K562 (cell line): Measurements from ENCODE around the gene H2BK1. TPM values are rescaled to one million over a fixed set of nuclear protein-coding genes. Genes with fewer than 3 reads are reported as not detected.

Experiments used
- ATAC-seq: fragments of 200-7000 bp; cut with Tn5 transposase; 3 replicates; pipeline ENCODE4 v1.9.1; 2020; ENCODE audit warnings: moderate library complexity
- BruUV-seq: library from RNA; stranded (reverse); fragments of 400-500 nt; replicated peaks from 2 replicates; lab custom pipeline; 2021; lab: Mats Ljungman, UMichigan
- CTCF ChIA-PET: fragments of 300-600 bp; formaldehyde crosslinking; extraction: SDS; loops from one replicate; lab custom pipeline; 2021; ENCODE audit warnings: low intra/inter-chr PET ratio; lab: Yijun Ruan, JAX
- POLR2A ChIA-PET: fragments of 300-600, 350-650 bp; sonication (Branson Sonifier 250); formaldehyde crosslinking; extraction: SDS; loops from one replicate; lab custom pipeline; 2021; ENCODE audit warnings: antibody characterized with exemption, inconsistent platforms; lab: Yijun Ruan, JAX
- DNase-seq, 4 experiments: peaks; one replicate each; pipeline versions ENCODE4 v3.0.0 to v3.0.0-alpha.2; 2011 to 2018; ENCODE audit warnings: low spot score in 3 of 4, mixed read lengths in 3 of 4; ENCODE audit errors: extremely low read depth in 1 of 4
- FAIRE-seq: peaks from 2 replicates; lab custom pipeline; 2011; peaks lifted over from hg19 to GRCh38; lab: Jason Lieb, UNC
- H2AFZ ChIP-seq: 2 replicates; pipeline ENCODE4 v1.6.0; 2011; ENCODE audit warnings: low read depth, low read length, control low read depth, inconsistent platforms
- H3K27ac ChIP-seq: fragments of 200-600 bp; 3 replicates; pipeline ENCODE4 v1.8.0; 2011; ENCODE audit warnings: low read depth, mild to moderate bottlenecking, control low read depth, inconsistent platforms, low read length, moderate library complexity, mixed read lengths; ENCODE audit errors: extremely low read depth
- H3K27me3 ChIP-seq, 2 experiments: fragments of 300-600 bp in 1 of 2; 2 replicates in 1 of 2; 3 replicates in 1 of 2; pipeline versions ENCODE4 v1.6.0 to v1.8.0; 2011; ENCODE audit warnings: inconsistent platforms in 2 of 2, low read length in 2 of 2, mild to moderate bottlenecking in 1 of 2, mixed read lengths in 1 of 2, moderate library complexity in 1 of 2; ENCODE audit not compliant: control insufficient read depth in 2 of 2, insufficient read depth in 2 of 2
- H3K36me3 ChIP-seq: fragments of 300-600 bp; 3 replicates; pipeline ENCODE4 v1.8.0; 2011; ENCODE audit warnings: mild to moderate bottlenecking, low read length, inconsistent platforms; ENCODE audit not compliant: control insufficient read depth, insufficient read depth
- H3K4me1 ChIP-seq, 2 experiments: fragments of 200-600 bp in 1 of 2; replicated peaks in 1 of 2; 2 replicates in 1 of 2; 3 replicates in 1 of 2; pipeline versions ENCODE4 v1.5.1 to v1.8.0; 2011; ENCODE audit warnings: inconsistent platforms in 2 of 2, low read length in 2 of 2, mild to moderate bottlenecking in 1 of 2, mixed read lengths in 1 of 2, moderate library complexity in 1 of 2; ENCODE audit not compliant: control insufficient read depth in 2 of 2, insufficient read depth in 2 of 2
- H3K4me2 ChIP-seq: 2 replicates; pipeline ENCODE4 v1.6.1; 2011; ENCODE audit warnings: low read length, control low read depth, inconsistent platforms, mixed read lengths; ENCODE audit not compliant: insufficient read depth
- H3K4me3 ChIP-seq: fragments of 200-600 bp; sonication (generic), shearing (Covaris generic); 2 replicates; pipeline ENCODE4 v1.5.1; 2016; ENCODE audit warnings: control low read depth, inconsistent platforms
- H3K79me2 ChIP-seq: fragments of 200-600 bp; 3 replicates; pipeline ENCODE4 v1.8.0; 2011; ENCODE audit warnings: low read length, inconsistent platforms; ENCODE audit not compliant: control insufficient read depth, insufficient read depth
- H3K9ac ChIP-seq, 2 experiments: 2 replicates each; pipeline versions ENCODE4 v1.6.0 to v1.6.1; 2011; ENCODE audit warnings: low read depth in 2 of 2, low read length in 2 of 2, control low read depth in 1 of 2, inconsistent platforms in 1 of 2, mild to moderate bottlenecking in 1 of 2, mixed read lengths in 1 of 2; ENCODE audit not compliant: insufficient read depth in 1 of 2
- H3K9me1 ChIP-seq: one replicate; pipeline ENCODE4 v1.6.0; 2011; ENCODE audit warnings: inconsistent platforms, mild to moderate bottlenecking, low read length, moderate library complexity; ENCODE audit not compliant: control insufficient read depth, insufficient read depth
- H3K9me3 ChIP-seq: replicated peaks from 2 replicates; pipeline ENCODE4 v1.5.1; 2011; ENCODE audit warnings: low read depth, low read length, inconsistent platforms; ENCODE audit not compliant: control insufficient read depth, insufficient read depth
- H4K20me1 ChIP-seq: replicated peaks from 2 replicates; pipeline ENCODE4 v1.6.1; 2011; ENCODE audit warnings: low read length, inconsistent platforms, mixed read lengths; ENCODE audit not compliant: control insufficient read depth, insufficient read depth
- CEBPB ChIP-seq: fragments of 450-650 bp; IDR thresholded peaks from 2 replicates; pipeline ENCODE4 v1.6.1; 2016; ENCODE audit warnings: missing genetic modification characterization, missing compliant biosample characterization
- EGR1 ChIP-seq: fragments of 450-650 bp; conservative IDR thresholded peaks from 2 replicates; pipeline ENCODE4 v1.6.1; 2017; ENCODE audit warnings: mild to moderate bottlenecking
- KLF10 ChIP-seq: fragments of 250-450 bp; sonication (Bioruptor Pico); IDR thresholded peaks from 2 replicates; pipeline ENCODE4 v1.6.1; 2021; ENCODE audit warnings: matching md5 sums
- MIER1 ChIP-seq: fragments of 450-650 bp; IDR thresholded peaks from 2 replicates; pipeline ENCODE4 v1.6.1; 2016; ENCODE audit warnings: antibody characterized with exemption, mild to moderate bottlenecking, low read depth
- RAD21 ChIP-seq, 2 experiments: fragments of 250-450 bp in 1 of 2; fragments of 450-650 bp in 1 of 2; sonication (Bioruptor Pico) in 1 of 2; formaldehyde crosslinking in 1 of 2; IDR thresholded peaks in 1 of 2; conservative IDR thresholded peaks in 1 of 2; 2 replicates each; pipeline versions ENCODE4 v1.4.0 to v1.8.0; 2020 to 2022; ENCODE audit warnings: mild to moderate bottlenecking in 2 of 2, moderate library complexity in 1 of 2
- SUPT5H ChIP-seq: fragments of 450-650 bp; IDR thresholded peaks from 2 replicates; pipeline ENCODE4 v1.6.1; 2016
- TFE3 ChIP-seq: fragments of 450-650 bp; formaldehyde crosslinking; IDR thresholded peaks from 2 replicates; pipeline ENCODE4 v1.4.0; 2020; ENCODE audit warnings: mild to moderate bottlenecking, mixed read lengths
- ZNF3 ChIP-seq: fragments of 250-450 bp; sonication (Bioruptor Pico); IDR thresholded peaks from 2 replicates; pipeline ENCODE4 v1.5.0; 2021; ENCODE audit warnings: mild to moderate bottlenecking, moderate library complexity
- ZNF586 ChIP-seq: fragments of 450-650 bp; formaldehyde crosslinking; conservative IDR thresholded peaks from 2 replicates; pipeline ENCODE4 v1.4.0; 2020; ENCODE audit warnings: mild to moderate bottlenecking, moderate library complexity
- WGBS: fragments of 100-300 bp; shearing (Covaris generic); methylation state at CpG from one replicate; pipeline ENCODE4 v1.1.6; 2016; ENCODE audit warnings: low coverage, mixed read lengths; ENCODE audit not compliant: insufficient coverage; ENCODE audit errors: missing lambda C conversion rate; 5-methylcytosine and 5-hydroxymethylcytosine counted together
- in situ Hi-C: fragments of 300-500 bp; cut with MboI; formaldehyde crosslinking; loops from 4 replicates; pipeline ENCODE4 v1.15.0; 2018; ENCODE audit warnings: inconsistent platforms, mixed read lengths
- intact Hi-C: fragments of 100-400 bp; cut with micrococcal nuclease; formaldehyde crosslinking; loops from 2 replicates; pipeline ENCODE4 v1.14.2; 2022
- polyA plus RNA-seq, 8 experiments: library from polyadenylated mRNA; depleted of rRNA in 4 of 8; stranded (reverse) in 5 of 8; unstranded in 3 of 8; fragments of >200 nt; fragmentation: Nextera tagmentation in 2 of 8; fragmentation: Illumina TruSeq in 1 of 8; extraction: Ambion mirVana in 2 of 8; extraction: Trizol in 1 of 8; gene quantifications; 2 replicates each; pipeline versions ENCODE4 v1.2.1 to v1.2.3, GENCODE V29; 2011 to 2014; ENCODE audit warnings: inconsistent platforms in 1 of 8, missing spikeins in 1 of 8
- total RNA-seq, 7 experiments: library from RNA; depleted of rRNA in 6 of 7; stranded (reverse); fragments of >200 nt in 6 of 7; fragmentation: Illumina TruSeq in 2 of 7; extraction: Trizol in 2 of 7; gene quantifications; 2 replicates each; pipeline versions ENCODE4 v1.2.1 to v1.2.3, GENCODE V29; 2011 to 2021; ENCODE audit warnings: low replicate concordance in 1 of 7
- TF ChIP-seq, protein P1 (sequence below), 3 experiments: IDR thresholded peaks in 2 of 3; conservative IDR thresholded peaks in 1 of 3; 2 replicates each; pipeline ENCODE4 v1.5.1; 2011 to 2012; ENCODE audit warnings: low read length in 3 of 3, mild to moderate bottlenecking in 3 of 3, control low read depth in 2 of 3, improper control_type of control experiment in 1 of 3, inconsistent platforms in 1 of 3, low read depth in 1 of 3, mixed read lengths in 1 of 3, moderate library complexity in 1 of 3; ENCODE audit not compliant: insufficient read depth in 2 of 3

Gene H2BK1
- total and polyA plus RNA-seq, 9 of the 15 experiments (the other 6 are each of a cell fraction or from before 2014, with no cell fraction given) = not detected

DNA sequence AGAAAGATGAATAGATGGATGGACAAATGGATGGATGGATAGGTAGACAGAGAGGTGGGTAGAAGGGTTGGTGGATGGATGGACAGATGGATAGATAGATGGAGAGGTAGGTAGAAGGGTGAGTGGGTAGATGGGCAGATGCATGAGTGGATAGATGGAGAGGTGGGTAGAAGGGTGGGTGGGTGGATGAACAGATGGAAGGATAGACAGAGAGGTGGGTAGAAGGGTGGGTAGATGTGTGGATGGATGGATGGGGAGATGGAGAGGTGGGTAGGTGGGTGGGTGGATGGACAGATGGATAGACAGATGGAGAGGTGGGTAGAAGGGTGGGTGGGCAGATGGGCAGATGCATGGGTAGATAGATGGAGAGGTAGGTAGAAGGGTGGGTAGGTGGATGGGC, 12.4 kb downstream of the H2BK1 start:
- Histone ChIP-seq H3K4me2 (no peak overlapping the region), H3K27ac (no peak overlapping the region), H3K9me3 (no peaks in the 10 kb centered on the region), H3K36me3 (no peaks in the 10 kb centered on the region), H3K9me1 (no peaks in the 10 kb centered on the region), H4K20me1 (peaks cover 33% of the 10 kb centered on the region), H3K9ac (no peak overlapping the region), H3K27me3 (peaks cover 81 to 92% of the 10 kb centered on the region in 2 experiments), H3K4me1 (peaks cover 0 to 5% of the 10 kb centered on the region in 2 experiments; a peak in 1 of 5 replicates), H3K79me2 (no peaks in the 10 kb centered on the region), H2AFZ (no peak overlapping the region), H3K4me3 (no peak overlapping the region)
- CTCF ChIA-PET = no interaction called here
- POLR2A ChIA-PET = no interaction called here
- no TSS peak for BruUV-seq
- TF ChIP-seq KLF10 (no peak), EGR1 (0 out of 2 replicates have a peak, but pooled peaks have one; percentile 6)
- ATAC-seq = no peak
- no peak for FAIRE-seq
- in situ Hi-C loops = no loop called here
- no peak for DNase-seq
- intact Hi-C loops = no loop called here

GRCh38 chr7:151195616-151196450, 14.5 kb downstream of the H2BK1 start:
- Histone ChIP-seq H3K27ac (no peak overlapping the region), H3K4me1 (peaks cover 0 to 8% of the 10 kb centered on the region in 2 experiments; a peak in 1 of 5 replicates), H3K79me2 (no peaks in the 10 kb centered on the region), H3K4me3 (no peak overlapping the region), H3K4me2 (no peak overlapping the region), H2AFZ (no peak overlapping the region), H4K20me1 (peaks cover 29% of the 10 kb centered on the region), H3K27me3 (peaks cover 82 to 96% of the 10 kb centered on the region in 2 experiments), H3K36me3 (no peaks in the 10 kb centered on the region), H3K9me1 (no peaks in the 10 kb centered on the region), H3K9ac (no peak overlapping the region), H3K9me3 (no peaks in the 10 kb centered on the region)
- DNase-seq (no peak), ATAC-seq (peak; percentile 10; the same call in 2 of the 3 replicates), FAIRE-seq (no peak)
- no TSS peak for BruUV-seq
- intact Hi-C loops = no loop called here
- ChIA-PET CTCF (interaction anchor here (0.6 to 0.7 kb wide), 2 partner anchors 10 to 107 kb away, joined by 3 to 5 read pairs; no protein-coding TSS in a partner anchor), POLR2A (interaction anchor here (0.5 to 1.8 kb wide), 3 partner anchors 8 to 97 kb away, joined by 3 to 4 read pairs (median 4); partner anchors contain the start of gene ASB10)
- in situ Hi-C loops = no loop called here
- WGBS = under 1% methylated on average over 19 of the region's 19 CpGs
- TF ChIP-seq RAD21 (CRISPR knock-in tag; conservative IDR thresholded peaks at IDR 0.05 in 1 of 2, IDR thresholded peaks at IDR 0.05 in 1 of 2) = peak in 1 of 2 experiments; percentile 36; a peak in 2 of 4 replicates
- no peak for TF ChIP-seq ZNF586 (CRISPR knock-in tag)
- no peak for TF ChIP-seq MIER1
- peak; percentile 52 for TF ChIP-seq TFE3 (CRISPR knock-in tag)
- peak; percentile 42; the same call in 1 of the 2 replicates for TF ChIP-seq CEBPB (tag)
- TF ChIP-seq ZNF3 (CRISPR knock-in tag) = no peak
- TF ChIP-seq SUPT5H = no peak
- TF ChIP-seq, protein P1, sequence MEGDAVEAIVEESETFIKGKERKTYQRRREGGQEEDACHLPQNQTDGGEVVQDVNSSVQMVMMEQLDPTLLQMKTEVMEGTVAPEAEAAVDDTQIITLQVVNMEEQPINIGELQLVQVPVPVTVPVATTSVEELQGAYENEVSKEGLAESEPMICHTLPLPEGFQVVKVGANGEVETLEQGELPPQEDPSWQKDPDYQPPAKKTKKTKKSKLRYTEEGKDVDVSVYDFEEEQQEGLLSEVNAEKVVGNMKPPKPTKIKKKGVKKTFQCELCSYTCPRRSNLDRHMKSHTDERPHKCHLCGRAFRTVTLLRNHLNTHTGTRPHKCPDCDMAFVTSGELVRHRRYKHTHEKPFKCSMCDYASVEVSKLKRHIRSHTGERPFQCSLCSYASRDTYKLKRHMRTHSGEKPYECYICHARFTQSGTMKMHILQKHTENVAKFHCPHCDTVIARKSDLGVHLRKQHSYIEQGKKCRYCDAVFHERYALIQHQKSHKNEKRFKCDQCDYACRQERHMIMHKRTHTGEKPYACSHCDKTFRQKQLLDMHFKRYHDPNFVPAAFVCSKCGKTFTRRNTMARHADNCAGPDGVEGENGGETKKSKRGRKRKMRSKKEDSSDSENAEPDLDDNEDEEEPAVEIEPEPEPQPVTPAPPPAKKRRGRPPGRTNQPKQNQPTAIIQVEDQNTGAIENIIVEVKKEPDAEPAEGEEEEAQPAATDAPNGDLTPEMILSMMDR (IDR thresholded peaks at IDR 0.05 in 2 of 3, conservative IDR thresholded peaks at IDR 0.05 in 1 of 3; ENCODE audit: insufficient read depth in 2 of 3, low read depth in 1 of 3, low read length in 3 of 3) = peak; percentile 8 to 23 (median 19); a peak in 1 of 6 replicates
